ENCODE results near the gene SLC25A25. TPM values are rescaled to one million over a fixed set of nuclear protein-coding genes. Genes with fewer than 3 reads are reported as not detected.
"Not testable (repeated sequence)": the region's sequence is repeated elsewhere in the genome, so short reads cannot be mapped to it uniquely, and the experiment has no call there.

SLC25A25 gene
- total RNA-seq, 4 donors from 2014 or later, result 23.4 to 29.7 (median 27.2) TPM

- peak; percentile 45 to 70 for DNase-seq (ENCODE audit: low spot score in 2 of 2)
- H3K4me3 ChIP-seq, result no peak overlapping the region
- peak in 1 of 2 donors; percentile 56 for TF ChIP-seq EP300 (IDR thresholded peaks at IDR 0.05)
- TF ChIP-seq CTCF (IDR thresholded peaks at IDR 0.05), result peak; percentile 83 to 96 (median 90)
- TF ChIP-seq POLR2A (IDR thresholded peaks at IDR 0.05), result no peak
- no peaks in the 10 kb centered on the region for H3K36me3 ChIP-seq
- peak overlapping the region; percentile 27 to 79 (median 46) for H3K27ac ChIP-seq
- H3K9me3 ChIP-seq, result no peaks in the 10 kb centered on the region
- H3K27me3 ChIP-seq, result no peaks in the 10 kb centered on the region
- H3K4me1 ChIP-seq, result peaks cover 0 to 10% (median 7%) of the 10 kb centered on the region in 4 donors
- WGBS, 2 donors, result 16 to 38% methylated on average over 7 to 8 of the region's 8 CpGs
Observed at GRCh38 chr9:128034821-128035652, 33.0 kb upstream of the SLC25A25 start.

GRCh38 chr9:128036522-128036921 lies 31.5 kb upstream of the SLC25A25 start:
- H3K4me3 ChIP-seq; H3K27ac ChIP-seq; H3K4me1 ChIP-seq; H3K9me3 ChIP-seq; DNase-seq (ENCODE audit: low spot score in 2 of 2); H3K27me3 ChIP-seq; H3K36me3 ChIP-seq: not testable (repeated sequence)
- 71 to 86% methylated on average over 3 of the region's 3 CpGs for WGBS, 2 donors

- not testable (repeated sequence) for H3K36me3 ChIP-seq; H3K9me3 ChIP-seq; DNase-seq (ENCODE audit: low spot score in 2 of 2); H3K27me3 ChIP-seq; H3K4me3 ChIP-seq; H3K27ac ChIP-seq
- peaks cover 0 to 12% (median 4%) of the 10 kb centered on the region in 4 donors for H3K4me1 ChIP-seq
- 52 to 81% methylated on average over 3 of the region's 3 CpGs for WGBS, 2 donors
Observed at GRCh38 chr9:128040783-128041182, 27.2 kb upstream of the SLC25A25 start.

GRCh38 chr9:128042043-128042442 lies 26.0 kb upstream of the SLC25A25 start:
- Histone ChIP-seq H3K36me3 (no peaks in the 10 kb centered on the region), H3K4me1 (peaks cover 0 to 15% (median 4%) of the 10 kb centered on the region in 4 donors), H3K27ac (no peak overlapping the region), H3K9me3 (no peaks in the 10 kb centered on the region), H3K27me3 (no peaks in the 10 kb centered on the region), H3K4me3 (no peak overlapping the region)
- TF ChIP-seq POLR2A (IDR thresholded peaks at IDR 0.05) (no peak), CTCF (IDR thresholded peaks at IDR 0.05) (no peak), EP300 (IDR thresholded peaks at IDR 0.05) (no peak)
- WGBS, 2 donors, result 66 to 67% methylated on average over 7 of the region's 7 CpGs
- no peak for DNase-seq (ENCODE audit: low spot score in 2 of 2)

- no peak for TF ChIP-seq CTCF (IDR thresholded peaks at IDR 0.05)
- TF ChIP-seq EP300 (IDR thresholded peaks at IDR 0.05), result peak; percentile 19 to 52
- peak overlapping the region in 2 of 4 donors; percentile 19 to 76 for H3K27ac ChIP-seq
- 16 to 42% methylated on average over 6 of the region's 7 CpGs for WGBS, 2 donors
- DNase-seq (ENCODE audit: low spot score in 2 of 2), result no peak
- no peaks in the 10 kb centered on the region for H3K36me3 ChIP-seq
- peaks cover 0 to 18% (median 4%) of the 10 kb centered on the region in 4 donors for H3K4me1 ChIP-seq
- H3K4me3 ChIP-seq, result no peak overlapping the region
- H3K27me3 ChIP-seq, result no peaks in the 10 kb centered on the region
- H3K9me3 ChIP-seq, result no peaks in the 10 kb centered on the region
Observed at GRCh38 chr9:128043467-128043868, 24.6 kb upstream of the SLC25A25 start.

GRCh38 chr9:128045409-128045808 lies 22.6 kb upstream of the SLC25A25 start:
- H3K27me3 ChIP-seq; H3K4me3 ChIP-seq; H3K9me3 ChIP-seq; H3K27ac ChIP-seq; DNase-seq (ENCODE audit: low spot score in 2 of 2); H3K36me3 ChIP-seq: not testable (repeated sequence)
- 93 to 97% methylated on average over 6 of the region's 6 CpGs for WGBS, 2 donors
- H3K4me1 ChIP-seq, result peaks cover 0 to 26% (median 4%) of the 10 kb centered on the region in 4 donors
